K562 (cell line): ENCODE measurements around the gene CHST1. TPM values are rescaled to one million over a fixed set of nuclear protein-coding genes. Genes with fewer than 3 reads are reported as not detected.

Experiments used
- ASH1L ChIP-seq: fragments of 450-650 bp; IDR thresholded peaks from 2 replicates; pipeline ENCODE4 v1.6.1; 2018; ENCODE audit warnings: borderline replicate concordance, mild to moderate bottlenecking, low read depth; ENCODE audit not compliant: partially characterized antibody
- ETV6 ChIP-seq, 3 experiments: fragments of 150-350 bp in 1 of 3; sonication (generic) in 1 of 3; formaldehyde crosslinking in 1 of 3; IDR thresholded peaks; 2 replicates each; pipeline versions ENCODE4 v1.6.1 to v1.8.0; 2014 to 2022; ENCODE audit warnings: borderline replicate concordance in 2 of 3, low read depth in 2 of 3, antibody characterized with exemption in 1 of 3, low read length in 1 of 3, mild to moderate bottlenecking in 1 of 3, missing genetic modification reagents in 1 of 3
- GATA2 ChIP-seq: sonication (generic); formaldehyde crosslinking; IDR thresholded peaks from 2 replicates; pipeline ENCODE4 v1.4.0; 2020; ENCODE audit warnings: mild to moderate bottlenecking, missing genetic modification reagents
- GATAD2B ChIP-seq: fragments of 450-650 bp; IDR thresholded peaks from 2 replicates; pipeline ENCODE4 v1.6.1; 2017; ENCODE audit warnings: mild to moderate bottlenecking, borderline replicate concordance
- PRMT5 ChIP-seq: sonication (generic); formaldehyde crosslinking; IDR thresholded peaks from 2 replicates; pipeline ENCODE4 v1.5.0; 2020; ENCODE audit warnings: missing genetic modification reagents
- TAL1 ChIP-seq: fragments of 450-650 bp; IDR thresholded peaks from 2 replicates; pipeline ENCODE4 v1.6.1; 2016; ENCODE audit warnings: mild to moderate bottlenecking
- TEAD4 ChIP-seq, 2 experiments: sonication (generic) in 1 of 2; formaldehyde crosslinking in 1 of 2; IDR thresholded peaks; 2 replicates each; pipeline versions ENCODE4 v1.6.1 to v1.8.0; 2012 to 2022; ENCODE audit warnings: borderline replicate concordance in 1 of 2, inconsistent platforms in 1 of 2, low read length in 1 of 2, mild to moderate bottlenecking in 1 of 2, missing genetic modification reagents in 1 of 2
- THRB ChIP-seq: fragments of 450-650 bp; formaldehyde crosslinking; conservative IDR thresholded peaks from 2 replicates; pipeline ENCODE4 v1.4.0; 2022; ENCODE audit warnings: mild to moderate bottlenecking, missing genetic modification characterization
- ZNF239 ChIP-seq: fragments of 250-450 bp; sonication (Bioruptor Pico); IDR thresholded peaks from 2 replicates; pipeline ENCODE4 v1.4.0; 2020; ENCODE audit warnings: mild to moderate bottlenecking
- ZNF384 ChIP-seq: IDR thresholded peaks from 2 replicates; pipeline ENCODE4 v1.6.1; 2012; ENCODE audit warnings: low read depth, low read length, improper control_type of control experiment
- polyA plus RNA-seq, 8 experiments: library from polyadenylated mRNA; depleted of rRNA in 4 of 8; stranded (reverse) in 5 of 8; unstranded in 3 of 8; fragments of >200 nt; fragmentation: Nextera tagmentation in 2 of 8; fragmentation: Illumina TruSeq in 1 of 8; extraction: Ambion mirVana in 2 of 8; extraction: Trizol in 1 of 8; gene quantifications; 2 replicates each; pipeline versions ENCODE4 v1.2.1 to v1.2.3, GENCODE V29; 2011 to 2014; ENCODE audit warnings: inconsistent platforms in 1 of 8, missing spikeins in 1 of 8
- total RNA-seq, 7 experiments: library from RNA; depleted of rRNA in 6 of 7; stranded (reverse); fragments of >200 nt in 6 of 7; fragmentation: Illumina TruSeq in 2 of 7; extraction: Trizol in 2 of 7; gene quantifications; 2 replicates each; pipeline versions ENCODE4 v1.2.1 to v1.2.3, GENCODE V29; 2011 to 2021; ENCODE audit warnings: low replicate concordance in 1 of 7
- TF ChIP-seq, protein P1 (sequence below): fragments of 450-650 bp; IDR thresholded peaks from 2 replicates; pipeline ENCODE4 v1.6.1; 2016; ENCODE audit warnings: low read depth
- TF ChIP-seq, protein P2 (sequence below): sonication (generic); IDR thresholded peaks from 2 replicates; pipeline ENCODE4 v1.6.1; 2016
- TF ChIP-seq, protein P3 (sequence below): sonication (generic); formaldehyde crosslinking; IDR thresholded peaks from 2 replicates; pipeline ENCODE4 v1.8.1; 2022; ENCODE audit warnings: missing genetic modification reagents
- TF ChIP-seq, protein P4 (sequence below): sonication (generic); formaldehyde crosslinking; IDR thresholded peaks from 2 replicates; pipeline ENCODE4 v1.8.1; 2023; ENCODE audit warnings: mild to moderate bottlenecking, missing genetic modification reagents

Gene CHST1
- total and polyA plus RNA-seq, 9 of the 15 experiments (the other 6 are each of a cell fraction or from before 2014, with no cell fraction given), result 0.04 to 0.32 (median 0.18) TPM; not detected in 4

DNA sequence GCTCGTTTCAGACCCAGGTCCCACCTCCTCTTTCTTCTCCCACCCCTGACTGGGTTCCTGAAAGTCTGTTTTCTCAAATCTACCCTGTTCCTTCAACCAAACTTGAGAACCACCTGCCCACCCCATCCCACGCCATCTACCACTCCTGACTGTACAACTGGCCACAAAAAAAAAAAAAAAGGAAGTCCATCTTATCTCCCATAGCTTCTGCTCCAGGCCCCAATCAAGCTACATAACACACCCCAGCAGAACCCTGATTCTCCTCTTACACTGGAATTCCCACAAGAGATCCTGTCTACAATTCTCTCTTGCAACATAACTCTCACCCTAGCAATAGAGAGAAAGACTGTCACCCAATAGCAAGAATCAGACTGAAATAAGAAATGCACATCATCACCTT lies 39.2 kb upstream of the CHST1 start (continued):
- TF ChIP-seq, protein P1, sequence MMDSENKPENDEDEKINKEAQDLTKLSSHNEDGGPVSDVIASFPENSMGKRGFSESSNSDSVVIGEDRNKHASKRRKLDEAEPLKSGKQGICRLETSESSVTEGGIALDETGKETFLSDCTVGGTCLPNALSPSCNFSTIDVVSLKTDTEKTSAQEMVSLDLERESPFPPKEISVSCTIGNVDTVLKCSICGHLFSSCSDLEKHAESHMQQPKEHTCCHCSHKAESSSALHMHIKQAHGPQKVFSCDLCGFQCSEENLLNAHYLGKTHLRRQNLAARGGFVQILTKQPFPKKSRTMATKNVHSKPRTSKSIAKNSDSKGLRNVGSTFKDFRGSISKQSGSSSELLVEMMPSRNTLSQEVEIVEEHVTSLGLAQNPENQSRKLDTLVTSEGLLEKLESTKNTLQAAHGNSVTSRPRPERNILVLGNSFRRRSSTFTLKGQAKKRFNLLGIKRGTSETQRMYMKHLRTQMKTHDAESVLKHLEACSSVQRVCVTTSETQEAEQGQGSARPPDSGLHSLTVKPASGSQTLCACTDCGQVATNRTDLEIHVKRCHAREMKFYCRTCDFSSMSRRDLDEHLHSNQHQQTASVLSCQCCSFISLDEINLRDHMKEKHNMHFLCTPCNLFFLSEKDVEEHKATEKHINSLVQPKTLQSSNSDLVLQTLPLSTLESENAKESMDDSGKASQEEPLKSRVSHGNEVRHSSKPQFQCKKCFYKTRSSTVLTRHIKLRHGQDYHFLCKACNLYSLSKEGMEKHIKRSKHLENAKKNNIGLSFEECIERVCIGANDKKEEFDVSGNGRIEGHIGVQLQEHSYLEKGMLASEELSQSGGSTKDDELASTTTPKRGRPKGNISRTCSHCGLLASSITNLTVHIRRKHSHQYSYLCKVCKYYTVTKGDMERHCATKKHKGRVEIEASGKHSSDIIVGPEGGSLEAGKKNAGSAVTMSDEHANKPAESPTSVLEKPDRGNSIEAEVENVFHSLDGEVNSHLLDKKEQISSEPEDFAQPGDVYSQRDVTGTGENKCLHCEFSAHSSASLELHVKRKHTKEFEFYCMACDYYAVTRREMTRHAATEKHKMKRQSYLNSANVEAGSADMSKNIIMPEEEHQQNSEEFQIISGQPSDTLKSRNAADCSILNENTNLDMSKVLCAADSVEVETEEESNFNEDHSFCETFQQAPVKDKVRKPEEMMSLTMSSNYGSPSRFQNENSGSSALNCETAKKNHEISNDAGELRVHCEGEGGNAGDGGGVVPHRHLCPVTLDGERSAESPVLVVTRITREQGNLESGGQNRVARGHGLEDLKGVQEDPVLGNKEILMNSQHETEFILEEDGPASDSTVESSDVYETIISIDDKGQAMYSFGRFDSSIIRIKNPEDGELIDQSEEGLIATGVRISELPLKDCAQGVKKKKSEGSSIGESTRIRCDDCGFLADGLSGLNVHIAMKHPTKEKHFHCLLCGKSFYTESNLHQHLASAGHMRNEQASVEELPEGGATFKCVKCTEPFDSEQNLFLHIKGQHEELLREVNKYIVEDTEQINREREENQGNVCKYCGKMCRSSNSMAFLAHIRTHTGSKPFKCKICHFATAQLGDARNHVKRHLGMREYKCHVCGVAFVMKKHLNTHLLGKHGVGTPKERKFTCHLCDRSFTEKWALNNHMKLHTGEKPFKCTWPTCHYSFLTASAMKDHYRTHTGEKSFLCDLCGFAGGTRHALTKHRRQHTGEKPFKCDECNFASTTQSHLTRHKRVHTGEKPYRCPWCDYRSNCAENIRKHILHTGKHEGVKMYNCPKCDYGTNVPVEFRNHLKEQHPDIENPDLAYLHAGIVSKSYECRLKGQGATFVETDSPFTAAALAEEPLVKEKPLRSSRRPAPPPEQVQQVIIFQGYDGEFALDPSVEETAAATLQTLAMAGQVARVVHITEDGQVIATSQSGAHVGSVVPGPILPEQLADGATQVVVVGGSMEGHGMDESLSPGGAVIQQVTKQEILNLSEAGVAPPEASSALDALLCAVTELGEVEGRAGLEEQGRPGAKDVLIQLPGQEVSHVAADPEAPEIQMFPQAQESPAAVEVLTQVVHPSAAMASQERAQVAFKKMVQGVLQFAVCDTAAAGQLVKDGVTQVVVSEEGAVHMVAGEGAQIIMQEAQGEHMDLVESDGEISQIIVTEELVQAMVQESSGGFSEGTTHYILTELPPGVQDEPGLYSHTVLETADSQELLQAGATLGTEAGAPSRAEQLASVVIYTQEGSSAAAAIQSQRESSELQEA, result no peak
- TF ChIP-seq ZNF384 (peak; percentile 92), TAL1 (peak; percentile 68), PRMT5 (no peak), ZNF239 (CRISPR knock-in tag) (no peak), TEAD4 (IDR thresholded peaks at IDR 0.05; ENCODE audit: low read length) (peak; percentile 82), TEAD4 (CRISPR knock-in tag; IDR thresholded peaks at IDR 0.05; ENCODE audit: borderline replicate concordance) (no peak), GATAD2B (no peak), GATA2 (CRISPR knock-in tag) (0 out of 2 replicates have a peak, but pooled peaks have one; percentile 13), ASH1L (no peak), THRB (CRISPR knock-in tag) (no peak), ETV6 (IDR thresholded peaks at IDR 0.05; ENCODE audit: borderline replicate concordance in 1 of 2, low read depth in 2 of 2, low read length in 1 of 2) (no peak), ETV6 (CRISPR knock-in tag; IDR thresholded peaks at IDR 0.05; ENCODE audit: borderline replicate concordance) (no peak)
- TF ChIP-seq, protein P2, sequence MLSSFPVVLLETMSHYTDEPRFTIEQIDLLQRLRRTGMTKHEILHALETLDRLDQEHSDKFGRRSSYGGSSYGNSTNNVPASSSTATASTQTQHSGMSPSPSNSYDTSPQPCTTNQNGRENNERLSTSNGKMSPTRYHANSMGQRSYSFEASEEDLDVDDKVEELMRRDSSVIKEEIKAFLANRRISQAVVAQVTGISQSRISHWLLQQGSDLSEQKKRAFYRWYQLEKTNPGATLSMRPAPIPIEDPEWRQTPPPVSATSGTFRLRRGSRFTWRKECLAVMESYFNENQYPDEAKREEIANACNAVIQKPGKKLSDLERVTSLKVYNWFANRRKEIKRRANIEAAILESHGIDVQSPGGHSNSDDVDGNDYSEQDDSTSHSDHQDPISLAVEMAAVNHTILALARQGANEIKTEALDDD, result no peak
- TF ChIP-seq, protein P3, sequence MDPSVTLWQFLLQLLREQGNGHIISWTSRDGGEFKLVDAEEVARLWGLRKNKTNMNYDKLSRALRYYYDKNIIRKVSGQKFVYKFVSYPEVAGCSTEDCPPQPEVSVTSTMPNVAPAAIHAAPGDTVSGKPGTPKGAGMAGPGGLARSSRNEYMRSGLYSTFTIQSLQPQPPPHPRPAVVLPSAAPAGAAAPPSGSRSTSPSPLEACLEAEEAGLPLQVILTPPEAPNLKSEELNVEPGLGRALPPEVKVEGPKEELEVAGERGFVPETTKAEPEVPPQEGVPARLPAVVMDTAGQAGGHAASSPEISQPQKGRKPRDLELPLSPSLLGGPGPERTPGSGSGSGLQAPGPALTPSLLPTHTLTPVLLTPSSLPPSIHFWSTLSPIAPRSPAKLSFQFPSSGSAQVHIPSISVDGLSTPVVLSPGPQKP (CRISPR knock-in tag), result no peak
- TF ChIP-seq, protein P4, sequence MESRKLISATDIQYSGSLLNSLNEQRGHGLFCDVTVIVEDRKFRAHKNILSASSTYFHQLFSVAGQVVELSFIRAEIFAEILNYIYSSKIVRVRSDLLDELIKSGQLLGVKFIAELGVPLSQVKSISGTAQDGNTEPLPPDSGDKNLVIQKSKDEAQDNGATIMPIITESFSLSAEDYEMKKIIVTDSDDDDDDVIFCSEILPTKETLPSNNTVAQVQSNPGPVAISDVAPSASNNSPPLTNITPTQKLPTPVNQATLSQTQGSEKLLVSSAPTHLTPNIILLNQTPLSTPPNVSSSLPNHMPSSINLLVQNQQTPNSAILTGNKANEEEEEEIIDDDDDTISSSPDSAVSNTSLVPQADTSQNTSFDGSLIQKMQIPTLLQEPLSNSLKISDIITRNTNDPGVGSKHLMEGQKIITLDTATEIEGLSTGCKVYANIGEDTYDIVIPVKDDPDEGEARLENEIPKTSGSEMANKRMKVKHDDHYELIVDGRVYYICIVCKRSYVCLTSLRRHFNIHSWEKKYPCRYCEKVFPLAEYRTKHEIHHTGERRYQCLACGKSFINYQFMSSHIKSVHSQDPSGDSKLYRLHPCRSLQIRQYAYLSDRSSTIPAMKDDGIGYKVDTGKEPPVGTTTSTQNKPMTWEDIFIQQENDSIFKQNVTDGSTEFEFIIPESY, result no peak
